HS-27A (cell line): ENCODE results near the gene SEC24A.
"Not testable (repeated sequence)": the region's sequence is repeated elsewhere in the genome, so short reads cannot be mapped to it uniquely, and the experiment has no call there.

Experiments used
- DNase-seq: peaks from one replicate; pipeline ENCODE4 v3.0.0-alpha.2; 2012; ENCODE audit warnings: low read depth, missing footprints

SEC24A gene

DNA sequence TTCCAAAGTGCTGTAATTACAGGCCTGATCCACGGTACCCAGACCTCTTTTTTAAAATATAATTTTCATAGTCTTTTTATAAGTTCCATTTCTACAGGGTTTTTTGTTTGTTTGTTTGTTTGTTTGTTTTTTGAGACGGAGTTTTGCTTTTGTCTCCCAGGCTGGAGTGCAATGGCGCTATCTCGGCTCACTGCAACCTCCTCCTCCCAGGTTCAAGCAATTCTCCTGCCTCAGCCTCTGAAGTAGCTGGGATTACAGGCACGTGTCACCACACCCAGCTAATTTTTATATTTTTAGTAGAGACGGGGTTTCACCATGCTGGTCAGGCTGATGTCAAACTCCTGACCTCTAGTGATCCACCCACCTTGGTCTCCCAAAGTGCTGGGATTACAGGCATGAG, 2.1 kb downstream of the SEC24A start:
- DNase-seq, result not testable (repeated sequence)

DNA sequence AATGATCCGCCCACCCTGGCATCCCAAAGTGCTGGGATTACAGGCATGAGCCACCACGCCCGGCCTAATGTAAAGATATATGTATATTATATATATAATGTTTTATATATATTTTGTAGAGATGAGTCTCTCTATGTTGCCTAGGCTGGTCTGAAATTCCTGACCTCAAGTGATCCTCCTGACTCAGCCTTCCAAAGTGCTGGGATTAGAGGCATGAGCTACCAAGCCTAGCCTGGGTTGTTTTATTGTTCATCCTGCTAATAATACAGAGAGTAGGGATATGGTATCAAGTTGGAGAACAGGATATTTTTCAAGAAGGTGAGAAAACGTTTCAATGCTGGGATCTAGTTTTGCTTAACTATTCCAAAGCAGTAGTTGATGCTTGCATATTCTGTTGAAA, 2.9 kb downstream of the SEC24A start:
- DNase-seq, result no peak

DNA sequence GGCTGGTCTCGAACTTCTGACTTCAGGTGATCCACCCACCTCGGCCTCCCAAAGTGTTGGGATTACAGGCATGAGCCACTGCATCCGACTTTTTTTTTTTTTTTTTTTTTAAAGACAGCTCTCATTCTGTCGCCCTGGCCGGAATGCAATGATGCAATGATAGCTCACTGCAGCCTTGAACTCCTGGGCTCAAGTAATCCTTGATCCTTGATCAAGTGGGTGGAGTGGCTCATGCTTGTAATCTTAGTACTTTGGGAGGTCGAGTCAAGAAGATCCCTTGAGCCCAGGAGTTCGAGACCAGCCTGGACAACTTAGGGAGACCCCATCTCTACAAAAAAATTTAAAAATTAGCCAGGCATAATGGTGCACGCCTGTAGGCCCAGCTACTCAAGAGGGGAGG, 8.1 kb downstream of the SEC24A start:
- no peak for DNase-seq

DNA sequence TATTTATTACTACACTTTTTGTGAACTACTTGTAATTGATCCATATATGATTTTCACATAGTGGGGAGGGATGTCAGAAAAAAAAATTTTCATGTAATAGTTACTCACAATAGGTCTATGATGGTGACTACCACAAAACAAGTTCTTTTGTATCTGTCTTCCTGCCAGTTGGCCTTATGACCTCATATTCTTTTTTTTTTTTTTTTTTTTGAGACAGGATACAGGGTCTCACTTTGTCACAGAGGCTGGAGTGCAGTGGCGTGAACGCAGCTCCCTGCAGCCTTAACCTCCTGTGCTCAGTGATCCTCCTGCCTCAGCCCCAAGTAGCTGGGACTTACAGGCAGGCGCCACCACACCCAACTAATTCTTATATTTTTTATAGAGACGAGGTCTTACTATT, 10.9 kb downstream of the SEC24A start:
- no peak for DNase-seq

DNA sequence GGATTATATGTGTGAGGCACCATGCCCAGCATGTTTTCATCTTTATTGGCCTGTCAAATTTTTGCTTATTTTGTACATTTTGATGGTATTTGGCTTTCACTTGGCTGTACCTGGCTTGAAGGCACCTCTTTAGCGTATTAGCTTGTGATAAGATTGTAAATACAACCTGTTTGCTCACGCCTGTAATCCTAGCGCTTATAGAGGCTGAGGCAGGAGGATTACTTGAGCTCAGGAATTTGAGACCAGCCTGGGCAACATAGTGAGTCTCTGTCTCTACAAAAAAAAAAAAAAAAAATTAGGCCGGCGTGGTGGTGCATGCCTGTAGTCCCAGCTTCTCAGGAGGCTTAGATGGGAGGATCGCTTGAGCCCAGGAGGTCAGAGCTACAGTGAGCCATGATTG, 11.3 kb downstream of the SEC24A start:
- no peak for DNase-seq

DNA sequence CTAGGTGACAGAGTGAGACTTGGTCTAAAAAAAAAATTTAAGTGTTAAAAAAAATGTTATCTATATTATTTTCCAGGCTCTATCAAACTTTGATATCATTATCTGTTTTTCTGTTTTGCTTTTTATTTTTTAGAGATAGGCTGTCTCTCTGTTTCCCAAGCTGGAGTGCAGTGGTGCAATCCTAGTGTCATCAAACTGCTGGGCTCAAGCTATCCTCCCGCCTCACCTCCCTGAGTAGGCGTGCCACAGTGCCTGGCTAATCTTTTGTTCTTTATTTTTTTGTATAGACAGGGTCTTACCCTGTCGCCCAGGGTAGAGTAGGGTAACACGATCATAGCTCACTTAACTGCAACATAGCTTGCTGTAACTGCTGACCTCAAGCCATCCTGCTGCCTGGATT, 14.4 kb downstream of the SEC24A start:
- DNase-seq, result no peak

DNA sequence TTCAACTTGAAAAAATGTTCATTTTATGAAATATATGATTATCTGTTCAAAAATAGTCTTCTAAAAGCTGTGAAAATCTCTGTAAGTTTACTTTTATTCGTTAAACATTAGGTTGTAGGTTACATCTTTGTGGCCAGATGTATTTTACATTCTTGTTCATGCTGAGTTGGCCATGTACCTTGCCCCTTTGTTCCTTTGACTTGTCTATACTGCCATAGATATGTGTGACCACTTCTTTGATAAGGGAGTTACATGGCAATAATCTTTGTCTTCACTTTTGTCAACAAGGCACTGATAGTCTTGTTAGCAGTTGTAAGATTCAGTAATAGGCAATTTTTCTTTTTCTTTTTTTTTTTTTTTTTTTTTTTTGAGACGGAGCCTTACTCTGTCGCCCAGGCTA, 15.9 kb downstream of the SEC24A start:
- DNase-seq, result no peak

DNA sequence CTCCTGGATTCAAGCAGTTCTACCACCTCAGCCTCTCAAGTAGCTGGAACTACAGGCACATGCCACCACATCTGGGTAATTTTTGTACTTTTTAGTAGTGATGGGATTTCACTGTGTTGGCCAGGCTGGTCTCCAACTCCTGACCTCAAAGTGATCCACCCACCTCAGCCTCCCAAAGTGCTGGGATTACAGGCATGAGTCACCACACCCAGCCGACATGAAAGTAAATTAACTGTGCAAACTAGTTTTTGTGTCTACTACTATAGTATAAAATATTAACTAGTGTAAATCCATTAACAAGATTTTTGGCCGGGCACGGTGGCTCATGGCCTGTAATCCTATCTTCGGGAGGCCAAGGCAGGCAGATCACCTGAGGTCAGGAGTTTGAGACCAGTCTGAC, 25.0 kb downstream of the SEC24A start:
- DNase-seq, result not testable (repeated sequence)

DNA sequence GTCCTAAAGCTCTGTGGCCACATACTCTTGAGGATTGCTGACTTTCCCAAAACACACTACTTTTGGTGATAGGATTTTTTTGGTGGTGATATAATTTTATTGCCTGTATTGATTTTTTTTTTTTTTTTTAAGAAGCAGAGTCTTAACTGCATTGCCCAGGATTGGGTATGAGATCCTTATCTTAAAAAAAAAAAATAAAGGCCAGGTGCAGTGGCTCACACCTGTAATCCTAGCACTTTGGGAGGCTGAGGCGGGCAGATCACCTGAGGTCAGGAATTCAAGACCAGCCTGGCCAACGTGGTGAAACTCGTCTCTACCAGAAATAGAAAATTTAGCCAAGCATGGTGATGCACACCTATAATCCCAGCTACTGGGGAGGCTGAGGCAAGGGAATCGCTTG, 28.8 kb downstream of the SEC24A start:
- not testable (repeated sequence) for DNase-seq

DNA sequence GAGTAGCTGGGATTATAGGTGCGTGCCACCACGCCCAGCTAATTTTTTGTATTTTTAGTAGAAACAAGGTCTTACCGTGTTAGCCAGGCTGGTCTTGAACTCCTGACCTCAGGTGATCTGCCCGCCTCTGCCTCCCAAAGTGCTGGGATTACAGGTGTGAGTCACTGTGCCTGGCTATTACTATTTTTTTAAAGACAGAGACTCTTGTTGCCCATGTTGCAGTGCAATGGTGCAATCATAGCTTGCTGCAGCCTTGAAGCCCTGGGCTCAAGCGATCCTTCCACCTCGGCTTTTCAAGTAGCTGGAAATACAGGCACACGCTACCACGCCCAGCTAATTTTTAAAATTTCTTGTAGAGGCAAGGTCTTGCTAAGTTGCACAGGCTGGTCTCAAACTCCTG, 41.6 kb downstream of the SEC24A start:
- DNase-seq, result not testable (repeated sequence)

DNA sequence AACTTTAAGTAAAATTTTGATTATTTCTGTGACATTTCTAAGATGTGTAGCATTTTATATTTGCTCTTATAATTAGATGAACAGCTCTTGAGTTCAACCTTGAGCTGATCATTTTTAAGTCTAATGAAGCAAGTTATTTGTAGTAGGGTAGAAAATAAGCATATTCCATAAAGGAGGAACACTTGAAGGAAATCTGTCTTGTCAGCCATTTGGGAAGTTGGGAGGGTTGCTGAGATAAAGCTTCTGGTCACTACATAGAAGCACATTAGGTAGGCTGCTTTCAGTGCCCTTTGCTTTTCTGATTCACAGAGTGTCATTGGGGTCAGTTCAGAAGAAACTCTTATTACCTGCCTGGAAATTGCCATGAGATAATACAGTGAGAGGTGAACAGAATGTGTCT, 44.1 kb downstream of the SEC24A start:
- no peak for DNase-seq

DNA sequence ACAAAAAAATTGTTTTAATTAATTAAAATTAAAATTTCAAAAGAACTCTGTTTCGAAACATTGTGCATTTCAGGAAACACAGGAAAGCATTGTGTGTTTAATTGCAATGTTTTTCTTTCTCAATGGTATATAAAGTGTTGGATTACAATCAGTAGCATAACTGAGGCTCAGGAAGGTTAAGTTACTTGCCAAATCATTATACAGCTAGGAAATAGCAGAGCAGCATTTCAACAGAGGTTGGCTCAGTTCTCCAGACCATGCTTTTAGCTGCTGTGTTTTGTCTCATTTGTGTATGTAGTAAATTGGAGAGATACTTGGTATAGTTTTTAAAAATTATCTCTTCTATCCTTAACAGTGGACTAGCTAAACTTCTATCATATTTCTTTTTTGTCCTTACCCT, 59.7 kb downstream of the SEC24A start:
- DNase-seq, result no peak

DNA sequence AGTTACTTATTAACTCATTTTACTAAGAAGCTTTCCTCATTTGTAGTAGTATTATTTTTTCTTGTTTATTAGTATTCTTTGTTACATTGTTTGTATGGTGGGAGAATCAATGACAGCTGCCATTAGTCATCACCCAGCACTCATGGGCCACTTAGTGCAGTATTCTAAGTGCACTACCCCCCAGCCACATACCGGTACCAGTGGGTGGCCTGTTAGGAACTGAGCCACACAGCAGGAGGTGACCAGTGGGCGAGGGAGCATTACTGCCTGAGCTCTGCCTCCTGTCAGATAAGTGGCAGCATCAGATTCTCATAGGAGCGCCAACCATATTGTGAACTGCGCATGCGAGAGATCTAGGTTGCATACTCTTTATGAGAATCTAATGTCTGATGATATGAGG, 65.5 kb downstream of the SEC24A start:
- DNase-seq, result no peak

DNA sequence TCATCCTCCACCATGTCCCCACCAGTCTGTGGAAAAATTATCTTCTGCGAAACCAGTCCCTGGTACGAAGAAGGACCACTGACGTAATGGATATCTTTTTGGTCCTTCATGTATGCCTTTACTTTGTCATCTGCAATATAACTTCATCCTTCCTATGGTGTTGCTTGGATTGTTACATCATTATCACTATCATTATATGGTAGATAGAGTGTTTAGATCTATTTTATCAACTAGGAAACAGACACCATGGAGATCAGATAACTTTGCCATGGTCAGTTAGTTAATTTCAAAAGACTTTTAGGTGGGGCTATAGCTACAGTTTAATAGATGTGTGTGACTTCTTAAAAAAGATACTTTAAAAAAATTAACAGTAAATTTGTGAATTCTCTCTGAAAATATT, 66.0 kb downstream of the SEC24A start:
- no peak for DNase-seq

DNA sequence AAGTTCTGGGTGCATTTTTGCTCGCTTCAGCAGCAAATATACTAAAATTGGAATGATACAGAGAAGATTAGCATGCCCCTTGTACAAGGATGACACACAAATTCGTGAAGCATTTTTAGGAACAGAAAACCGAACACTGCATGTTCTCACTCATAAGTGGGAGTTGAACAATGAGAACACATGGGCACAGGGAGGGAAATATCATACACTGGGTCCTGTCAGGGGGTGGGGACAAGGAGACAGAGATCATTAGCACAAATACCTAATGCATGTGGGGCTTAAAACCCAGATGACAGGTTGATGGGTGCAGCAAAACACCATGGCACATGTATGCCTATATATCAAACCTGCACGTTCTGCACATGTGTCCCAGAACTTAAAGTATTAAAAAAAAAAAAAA, 66.9 kb downstream of the SEC24A start:
- not testable (repeated sequence) for DNase-seq

DNA sequence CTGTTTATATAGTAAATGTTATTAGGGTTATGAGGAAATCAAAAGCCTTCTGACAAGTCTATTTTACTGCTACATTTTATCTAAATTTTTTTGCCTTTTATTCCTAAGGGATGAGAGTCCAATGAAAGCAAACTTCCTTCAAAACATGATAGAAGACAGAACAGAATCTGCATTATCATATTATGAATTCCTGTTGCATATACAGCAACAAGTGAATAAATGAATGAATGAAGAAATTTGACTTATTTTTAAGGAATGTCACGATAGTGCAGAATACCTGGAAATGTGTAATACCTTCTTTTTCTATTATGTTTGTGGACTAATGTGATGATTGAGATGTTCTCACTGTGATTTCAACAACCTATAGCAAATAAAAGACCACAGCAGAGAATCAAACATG, 76.3 kb downstream of the SEC24A start:
- no peak for DNase-seq

DNA sequence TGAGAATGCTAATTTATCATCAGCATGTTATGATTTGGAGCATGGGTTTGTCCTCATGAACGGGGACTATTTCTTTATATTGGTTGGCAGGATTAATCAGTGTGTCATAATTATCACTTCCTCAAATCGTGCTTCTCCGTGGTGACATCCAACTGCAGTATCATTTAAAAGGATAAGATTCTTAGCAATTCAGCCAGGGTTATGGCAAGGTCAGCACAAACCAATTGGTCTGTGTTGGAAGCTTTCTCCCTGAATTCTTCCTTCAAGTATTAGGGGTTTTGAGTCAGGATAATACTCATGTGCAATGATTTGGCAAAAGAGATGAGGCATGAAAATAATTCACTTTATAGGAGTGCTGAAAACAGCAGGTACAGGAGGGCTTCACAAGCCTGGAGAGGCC, 84.2 kb downstream of the SEC24A start:
- DNase-seq, result no peak

DNA sequence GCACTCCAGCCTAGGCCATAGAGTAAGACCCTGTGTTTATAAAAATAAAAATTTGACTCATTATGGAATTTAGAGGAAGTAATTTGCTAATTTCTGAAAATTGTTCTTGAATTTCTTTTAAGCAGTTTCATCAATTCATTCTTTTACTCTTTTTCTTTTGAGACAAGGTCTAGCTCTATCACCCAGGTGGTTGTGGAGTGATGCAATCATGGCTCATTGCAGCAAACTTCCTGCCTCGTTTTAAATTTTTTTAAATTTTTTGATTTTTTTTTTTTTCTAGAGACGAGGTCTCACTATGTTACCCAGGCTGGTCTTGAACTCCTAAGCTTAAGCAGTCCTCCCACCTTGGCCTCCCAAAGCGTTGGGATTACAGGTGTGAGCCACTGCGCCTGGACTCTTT, 86.7 kb downstream of the SEC24A start:
- no peak for DNase-seq

DNA sequence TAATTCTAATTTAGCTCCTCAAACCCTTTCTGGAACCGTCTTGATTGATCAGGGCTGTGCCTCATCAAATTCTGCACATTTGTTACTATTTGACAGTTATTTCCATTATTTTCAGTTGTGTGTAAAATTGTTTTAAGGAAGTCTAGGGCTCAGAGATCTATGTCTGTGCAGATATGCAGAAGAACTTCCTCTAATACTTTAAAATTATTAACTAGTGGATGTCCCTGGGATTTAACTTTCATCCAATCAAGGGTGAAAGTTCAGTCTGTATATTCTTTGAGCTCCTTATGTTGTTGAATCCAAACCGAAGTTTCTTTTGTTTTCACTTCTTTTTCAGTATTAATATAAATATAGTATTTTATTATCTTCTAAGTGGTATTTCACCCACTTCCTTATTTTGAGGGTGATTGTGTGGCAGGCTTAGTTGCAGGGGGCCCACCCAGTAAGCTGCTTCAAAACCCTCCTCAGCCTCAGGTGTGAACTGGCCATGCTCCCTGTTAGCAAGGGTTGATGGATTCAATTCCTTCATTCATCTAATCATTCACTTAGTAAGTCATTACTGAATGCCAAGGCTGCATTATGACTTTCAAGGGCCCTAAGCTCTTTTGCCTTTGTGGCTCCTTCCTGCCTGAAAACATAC, 87.7 kb downstream of the SEC24A start:
- no peak for DNase-seq

DNA sequence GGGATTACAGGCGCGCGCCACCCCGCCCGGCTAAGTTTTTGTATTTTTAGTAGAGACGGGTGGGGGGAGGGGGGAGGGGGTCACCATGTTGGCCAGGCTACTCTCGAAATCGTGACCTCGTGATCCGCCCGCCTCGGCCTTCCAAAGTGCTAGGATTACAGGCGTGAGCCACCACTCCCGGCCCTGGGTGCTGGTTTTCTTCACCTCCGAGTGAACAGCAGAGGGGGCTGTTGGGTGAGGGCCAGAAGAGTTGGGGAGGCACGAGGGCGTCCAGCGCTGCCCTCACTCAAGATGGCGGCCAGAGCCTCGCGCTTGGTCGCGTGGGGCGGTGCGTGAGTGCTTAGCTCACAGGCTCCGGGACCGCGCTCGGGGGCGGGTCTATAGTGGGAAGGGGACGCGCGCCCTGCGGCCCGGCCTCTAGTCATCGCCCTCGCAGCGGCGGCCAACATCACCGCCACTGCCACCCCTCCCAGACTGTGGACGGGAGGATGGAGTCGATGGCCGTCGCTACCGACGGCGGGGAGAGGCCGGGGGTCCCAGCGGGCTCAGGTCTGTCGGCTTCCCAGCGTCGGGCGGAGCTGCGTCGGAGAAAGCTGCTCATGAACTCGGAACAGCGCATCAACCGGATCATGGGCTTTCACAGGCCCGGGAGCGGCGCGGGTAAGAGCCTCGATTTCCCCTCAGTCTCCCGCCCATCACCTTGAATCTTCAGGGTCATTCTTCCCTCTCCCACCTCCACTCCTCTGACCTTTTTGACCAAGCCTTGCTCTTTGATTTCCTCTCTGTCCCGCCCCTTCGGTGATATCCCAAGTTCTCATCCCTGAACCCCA, 89.8 kb downstream of the SEC24A start, which contains the start of gene CAMLG:
Gene CAMLG, plus strand, starts transcription at position 416 of the 830 bp plus-strand sequence. Its CDS starts 73 bp downstream, at position 489.
- DNase-seq, result peak; percentile 79

DNA sequence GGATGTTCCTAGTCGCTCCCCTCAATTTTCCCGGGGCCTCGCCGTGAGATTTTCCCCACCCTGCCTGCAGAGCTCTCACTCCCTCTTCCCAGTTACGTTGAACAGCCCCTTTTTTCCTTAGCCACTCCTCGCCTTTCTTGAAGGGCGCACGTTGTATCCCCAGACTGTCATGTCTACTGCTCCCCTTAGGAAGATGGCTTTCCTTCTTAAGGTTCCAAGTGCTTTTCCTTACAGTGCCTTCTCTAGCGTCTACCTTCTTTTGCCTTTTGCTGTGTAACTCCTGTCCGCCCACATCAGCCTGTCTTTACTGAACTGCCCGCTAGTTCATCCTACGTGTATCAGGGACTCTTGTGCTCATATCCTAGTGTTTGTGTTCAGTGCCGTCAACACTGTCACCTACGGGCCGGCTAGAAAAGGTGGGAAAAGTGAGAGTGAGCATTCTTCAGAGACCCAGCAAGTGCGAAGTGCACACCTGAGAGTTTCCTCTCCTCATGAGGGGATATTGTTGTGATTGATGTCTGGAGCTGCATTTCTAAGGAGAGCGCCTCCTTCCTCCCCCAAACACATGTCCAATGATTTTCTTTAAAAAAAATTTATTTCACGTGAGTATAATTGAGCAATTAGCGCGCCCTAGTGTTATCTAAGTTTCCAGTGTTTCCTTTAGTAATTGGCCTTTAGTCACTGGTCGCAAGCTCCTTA, 90.5 kb downstream of the SEC24A start:
- DNase-seq, result peak; percentile 7

DNA sequence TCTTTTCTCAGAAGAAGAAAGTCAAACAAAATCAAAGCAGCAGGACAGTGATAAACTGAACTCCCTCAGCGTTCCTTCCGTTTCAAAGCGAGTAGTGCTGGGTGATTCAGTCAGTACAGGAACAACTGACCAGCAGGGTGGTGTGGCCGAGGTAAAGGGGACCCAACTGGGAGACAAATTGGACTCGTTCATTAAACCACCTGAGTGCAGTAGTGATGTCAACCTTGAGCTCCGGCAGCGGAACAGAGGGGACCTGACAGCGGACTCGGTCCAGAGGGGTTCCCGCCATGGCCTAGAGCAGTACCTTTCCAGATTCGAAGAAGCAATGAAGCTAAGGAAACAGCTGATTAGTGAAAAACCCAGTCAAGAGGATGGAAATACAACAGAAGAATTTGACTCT, 92.5 kb downstream of the SEC24A start:
- no peak for DNase-seq

DNA sequence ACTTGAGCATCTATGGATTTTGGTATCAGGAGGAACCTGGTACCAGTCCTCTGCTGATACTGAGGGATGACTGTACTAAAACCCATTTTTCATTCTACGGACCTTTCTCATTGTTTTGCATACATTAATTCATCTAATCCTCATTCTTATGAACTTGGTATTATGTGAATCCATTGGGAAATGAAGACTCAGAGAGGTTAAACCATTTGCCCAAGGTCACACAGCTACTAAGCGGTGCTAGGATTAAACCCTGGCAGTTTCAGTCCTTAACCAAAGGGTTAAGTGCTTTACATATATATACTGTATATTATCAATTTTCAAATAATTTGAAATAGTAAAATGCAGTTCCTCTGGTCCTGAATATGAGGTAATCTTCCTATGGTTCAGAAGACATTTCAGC, 93.5 kb downstream of the SEC24A start:
- no peak for DNase-seq
